NCI-H82 treated with DMSO at 0.1 percent for 48 hours (cell line): Measurements from ENCODE around the gene WDR45B.

Experiments
- DNase-seq: peaks from one replicate; lab custom pipeline; 2025; ENCODE audit not compliant: unreplicated experiment; lab: John Stamatoyannopoulos, UW

Gene WDR45B

GRCh38 chr17:82601447-82602000, 46.7 kb downstream of the WDR45B start:
- DNase-seq, result no peak

GRCh38 chr17:82600731-82601446, 47.4 kb downstream of the WDR45B start:
- no peak for DNase-seq

DNA sequence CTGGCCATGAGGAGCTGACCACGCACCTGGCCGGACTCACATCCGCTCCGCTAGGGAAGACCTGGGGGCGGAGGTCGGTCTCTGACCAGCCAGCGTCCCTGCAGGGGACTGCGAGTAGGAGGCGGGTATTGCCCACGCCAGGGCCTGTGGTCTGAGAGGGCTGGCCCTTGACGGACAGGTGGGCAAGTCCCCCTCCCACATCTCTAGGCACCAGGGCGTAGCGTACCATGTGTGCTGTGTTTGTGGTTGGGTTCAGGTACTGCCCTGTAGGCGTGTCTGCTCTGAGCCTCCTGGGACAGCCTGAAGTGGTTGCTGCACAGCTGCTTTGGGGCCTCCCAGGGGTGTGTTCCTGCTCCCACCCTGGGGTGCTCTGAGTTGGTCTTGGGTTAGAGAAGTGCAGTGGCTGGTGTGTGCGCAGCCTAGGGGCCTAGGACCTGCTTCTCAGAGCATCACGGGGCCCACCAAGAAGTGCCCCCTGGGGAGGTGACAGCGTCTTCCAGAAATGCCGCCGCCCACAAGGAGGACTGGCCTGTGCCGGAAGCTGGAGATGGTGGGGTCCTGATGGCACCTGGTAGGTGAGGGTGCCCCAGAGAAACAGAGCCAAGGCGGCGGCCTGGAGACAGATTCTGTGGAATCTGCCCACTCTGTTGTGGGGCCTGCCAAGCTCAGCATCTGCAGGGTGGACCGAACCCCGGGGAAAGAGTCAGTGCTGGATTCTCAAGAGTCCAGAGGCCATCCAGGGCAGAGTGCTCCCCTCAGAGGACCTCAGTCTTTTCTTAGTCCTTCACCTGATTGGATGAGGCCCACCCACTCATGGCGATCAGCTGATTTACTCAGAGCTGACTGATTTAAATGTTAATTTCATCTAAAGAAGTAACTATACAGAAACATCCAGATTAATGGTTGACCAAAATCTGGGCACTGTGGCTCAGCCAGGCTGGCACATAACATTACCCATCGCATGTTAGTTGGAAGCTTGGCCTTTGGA, 48.3 kb downstream of the WDR45B start:
- DNase-seq, result no peak

- no peak for DNase-seq
Measured at GRCh38 chr17:82598256-82599119, 49.8 kb downstream of the WDR45B start.

- DNase-seq, result no peak
Measured at GRCh38 chr17:82596837-82597672, 51.2 kb downstream of the WDR45B start.

DNA sequence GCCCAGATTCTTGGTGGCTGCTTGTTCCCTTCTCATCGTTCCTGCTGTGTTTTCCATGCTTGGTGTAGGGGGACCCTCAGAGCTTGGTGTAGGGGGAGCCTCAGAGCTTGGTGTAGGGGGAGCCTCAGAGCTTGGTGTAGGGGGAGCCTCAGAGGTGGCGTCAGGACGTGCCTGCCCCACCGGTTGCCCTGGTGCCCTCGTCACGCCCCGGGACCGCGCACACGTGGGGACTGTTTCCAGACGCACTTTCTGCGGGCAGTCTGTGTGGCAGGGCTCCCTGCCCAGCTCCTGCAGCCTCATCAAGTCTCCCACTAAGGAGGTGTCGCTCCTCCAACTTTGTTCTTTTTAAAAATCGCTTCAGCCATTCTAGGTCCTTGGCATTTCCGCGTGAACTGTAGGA, 51.9 kb downstream of the WDR45B start:
- DNase-seq, result no peak

GRCh38 chr17:82595893-82596292, 52.4 kb downstream of the WDR45B start:
- DNase-seq, result no peak

DNA sequence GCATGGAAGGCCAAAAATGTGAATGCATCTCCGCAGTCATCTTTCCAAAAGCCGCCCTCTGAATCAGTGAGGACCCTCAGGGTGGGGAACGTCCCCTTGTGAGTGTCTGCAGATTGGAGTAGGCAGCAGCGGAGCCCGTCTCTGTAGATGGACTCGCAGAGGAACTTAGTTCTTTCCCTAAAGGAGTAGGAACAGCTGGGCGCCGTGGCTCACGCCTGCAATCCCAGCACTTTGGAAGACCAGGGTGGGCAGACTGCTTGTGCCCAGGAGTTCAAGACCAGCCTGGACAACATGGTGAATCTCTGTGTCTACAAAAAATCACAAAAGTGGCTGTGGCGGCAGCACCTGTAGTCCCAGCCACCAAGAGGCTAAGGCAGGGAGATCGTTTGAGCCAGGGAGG, 53.7 kb downstream of the WDR45B start:
- DNase-seq, result no peak

GRCh38 chr17:82593590-82594087, 54.6 kb downstream of the WDR45B start:
- no peak for DNase-seq

- no peak for DNase-seq
Measured at GRCh38 chr17:82592767-82593589, 55.3 kb downstream of the WDR45B start.

DNA sequence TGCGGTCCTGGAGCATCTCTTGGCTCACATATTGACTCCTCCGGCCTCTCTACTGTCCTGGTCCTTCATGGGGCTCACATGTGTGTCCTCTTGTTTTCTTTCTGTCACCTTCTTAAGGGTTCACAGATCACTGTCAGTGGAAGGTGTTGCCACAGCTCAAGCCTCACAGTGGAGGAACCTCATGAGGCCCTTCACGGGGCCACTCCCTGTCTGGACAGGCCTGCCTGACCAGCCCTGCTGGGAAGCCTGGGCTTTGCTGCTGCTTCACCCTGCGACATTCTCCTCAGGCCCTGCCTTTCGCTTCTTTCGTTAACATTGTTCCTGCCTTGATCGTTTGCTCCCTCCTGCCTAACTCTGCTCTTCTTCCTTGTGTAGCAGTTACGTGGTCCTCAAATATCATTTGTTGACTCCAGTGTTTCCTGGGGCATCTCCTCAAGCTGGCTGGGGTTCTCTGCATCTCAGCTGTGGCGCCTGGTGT, 55.9 kb downstream of the WDR45B start:
- no peak for DNase-seq

- DNase-seq, result no peak
Measured at GRCh38 chr17:82590881-82591539, 57.2 kb downstream of the WDR45B start.

DNA sequence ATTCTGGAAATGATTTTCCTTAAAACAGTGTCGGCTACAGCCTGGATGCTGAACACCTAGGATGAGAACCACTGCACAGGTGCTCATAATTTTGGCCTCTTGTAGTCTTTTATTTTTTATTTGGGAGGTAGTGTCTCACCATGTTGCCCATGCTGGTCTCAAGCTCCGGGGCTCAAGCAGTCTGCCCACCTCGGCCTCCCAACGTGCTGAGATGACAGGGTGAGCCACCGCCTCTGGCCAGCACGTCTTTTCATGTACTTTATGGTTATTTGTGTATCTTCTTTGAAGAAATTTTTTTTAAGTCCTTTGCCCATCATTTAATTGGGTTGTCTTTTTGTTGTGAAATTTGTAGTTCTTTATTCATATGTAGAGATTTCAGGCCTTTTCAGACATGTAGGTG, 58.0 kb downstream of the WDR45B start:
- DNase-seq, result no peak

- DNase-seq, result no peak
Measured at GRCh38 chr17:82589851-82590180, 58.4 kb downstream of the WDR45B start.

GRCh38 chr17:82588266-82589175, 59.7 kb downstream of the WDR45B start:
- DNase-seq, result no peak

GRCh38 chr17:82587234-82588086, 60.8 kb downstream of the WDR45B start:
- no peak for DNase-seq
